HepG2 (cell line): ENCODE data around the gene ZFAND3. TPM values are rescaled to one million over a fixed set of nuclear protein-coding genes. Genes with fewer than 3 reads are reported as not detected.

Experiments
- ATAC-seq: fragments of 200-7000 bp; cut with Tn5 transposase; 3 replicates; pipeline ENCODE4 v1.9.1; 2020; ENCODE audit warnings: mild to moderate bottlenecking, moderate library complexity
- BruUV-seq: library from RNA; stranded (reverse); fragments of 400-500 nt; replicated peaks from 2 replicates; lab custom pipeline; 2021; lab: Mats Ljungman, UMichigan
- CTCF ChIA-PET: fragments of 300-600 bp; formaldehyde crosslinking; extraction: SDS; loops from one replicate; lab custom pipeline; 2021; ENCODE audit warnings: low total read pairs, inconsistent platforms, low intra/inter-chr PET ratio; lab: Yijun Ruan, JAX
- POLR2A ChIA-PET: fragments of 350-600 bp; sonication (Branson Sonifier 250); formaldehyde crosslinking; loops from one replicate; lab custom pipeline; 2020; ENCODE audit warnings: antibody characterized with exemption, inconsistent platforms; lab: Yijun Ruan, JAX
- DNase-seq: peaks from one replicate; pipeline ENCODE4 v3.0.0-alpha.2; 2015; ENCODE audit warnings: low spot score
- FAIRE-seq: peaks from 3 replicates; lab custom pipeline; 2011; peaks lifted over from hg19 to GRCh38; lab: Jason Lieb, UNC
- H2AFZ ChIP-seq: one replicate; pipeline ENCODE4 v1.6.1; 2011; ENCODE audit warnings: low read length, inconsistent platforms
- H3K27ac ChIP-seq: fragments of 300-600 bp; 3 replicates; pipeline ENCODE4 v1.8.0; 2011; ENCODE audit warnings: mixed run types, mild to moderate bottlenecking, mixed read lengths, low read length, inconsistent platforms; ENCODE audit not compliant: insufficient read depth; ENCODE audit errors: extremely low read length
- H3K27me3 ChIP-seq, 2 experiments: fragments of 200-600 bp in 1 of 2; 2 replicates in 1 of 2; 3 replicates in 1 of 2; pipeline versions ENCODE4 v1.6.0 to v1.8.0; 2011; ENCODE audit warnings: low read length in 2 of 2, mild to moderate bottlenecking in 2 of 2, moderate library complexity in 2 of 2, inconsistent platforms in 1 of 2; ENCODE audit not compliant: insufficient read depth in 2 of 2, control insufficient read depth in 1 of 2
- H3K36me3 ChIP-seq, 2 experiments: fragments of 200-600 bp in 1 of 2; replicated peaks in 1 of 2; 2 replicates in 1 of 2; 3 replicates in 1 of 2; pipeline versions ENCODE4 v1.5.1 to v1.8.0; 2011; ENCODE audit warnings: low read length in 2 of 2, inconsistent platforms in 1 of 2; ENCODE audit not compliant: insufficient read depth in 2 of 2, control insufficient read depth in 1 of 2
- H3K4me1 ChIP-seq: 2 replicates; pipeline ENCODE4 v1.5.1; 2012; ENCODE audit warnings: low read length, inconsistent platforms; ENCODE audit not compliant: insufficient read depth
- H3K4me2 ChIP-seq: 2 replicates; pipeline ENCODE4 v1.6.0; 2011; ENCODE audit warnings: low read depth, low read length, inconsistent platforms
- H3K4me3 ChIP-seq, 3 experiments: fragments of 200-600 bp in 1 of 3; sonication (generic), shearing (Covaris generic) in 1 of 3; replicated peaks in 1 of 3; 2 replicates each; pipeline ENCODE4 v1.5.1; 2011 to 2016; ENCODE audit warnings: low read length in 3 of 3, inconsistent platforms in 2 of 3, low read depth in 2 of 3, mild to moderate bottlenecking in 2 of 3, control low read depth in 1 of 3, mixed read lengths in 1 of 3; ENCODE audit not compliant: insufficient read depth in 1 of 3
- H3K79me2 ChIP-seq: one replicate; pipeline ENCODE4 v1.6.1; 2011; ENCODE audit warnings: low read length, inconsistent platforms; ENCODE audit not compliant: insufficient read depth
- H3K9ac ChIP-seq: 2 replicates; pipeline ENCODE4 v1.6.0; 2011; ENCODE audit warnings: mild to moderate bottlenecking, low read depth, low read length, inconsistent platforms; ENCODE audit not compliant: insufficient read depth
- H3K9me3 ChIP-seq: 2 replicates; pipeline ENCODE4 v1.5.1; 2012; ENCODE audit warnings: mild to moderate bottlenecking, low read length
- H4K20me1 ChIP-seq: 2 replicates; pipeline ENCODE4 v1.6.0; 2011; ENCODE audit warnings: inconsistent platforms, mild to moderate bottlenecking, low read length, moderate library complexity; ENCODE audit not compliant: insufficient read depth
- EP300 ChIP-seq, 3 experiments: sonication (generic) in 1 of 3; formaldehyde crosslinking in 1 of 3; IDR thresholded peaks; 2 replicates each; pipeline versions ENCODE4 v1.5.1 to v1.6.1; 2011 to 2020; ENCODE audit warnings: low read depth in 2 of 3, low read length in 2 of 3, borderline replicate concordance in 1 of 3, improper control_type of control experiment in 1 of 3, mild to moderate bottlenecking in 1 of 3, missing genetic modification reagents in 1 of 3, moderate library complexity in 1 of 3
- ETS1 ChIP-seq: sonication (generic); formaldehyde crosslinking; IDR thresholded peaks from 2 replicates; pipeline ENCODE4 v1.4.0; 2020; ENCODE audit warnings: missing genetic modification reagents
- GLI4 ChIP-seq: sonication (generic); formaldehyde crosslinking; IDR thresholded peaks from 2 replicates; pipeline ENCODE4 v1.5.1; 2020; ENCODE audit warnings: missing genetic modification reagents, mild to moderate bottlenecking, moderate library complexity, borderline replicate concordance
- HNRNPL ChIP-seq: fragments of 200-400 bp; formaldehyde crosslinking; IDR thresholded peaks from 2 replicates; pipeline ENCODE4 v1.6.1; 2017; ENCODE audit warnings: mild to moderate bottlenecking, low read depth, low read length
- NFYC ChIP-seq: IDR thresholded peaks from 2 replicates; pipeline ENCODE4 v1.6.1; 2016; ENCODE audit warnings: missing genetic modification reagents, missing compliant biosample characterization
- RBM22 ChIP-seq: fragments of 200-400 bp; formaldehyde crosslinking; optimal IDR thresholded peaks from 2 replicates; pipeline ENCODE3; 2017; ENCODE audit warnings: mild to moderate bottlenecking, low read length, moderate library complexity
- TBL1XR1 ChIP-seq: fragments of 150-350 bp; IDR thresholded peaks from 2 replicates; pipeline ENCODE4 v1.6.1; 2014; ENCODE audit warnings: borderline replicate concordance, low read length; ENCODE audit not compliant: partially characterized antibody
- WGBS: methylation state at CpG from one replicate; pipeline ENCODE4 v1.1.6; 2017; ENCODE audit warnings: low lambda C conversion rate; 5-methylcytosine and 5-hydroxymethylcytosine counted together
- in situ Hi-C: cut with HindIII; loops from 2 replicates; pipeline ENCODE4 v1.10.0; 2017; ENCODE audit warnings: low pct_unique_long_range_greater_than_20kb; ENCODE audit not compliant: extremely low pct_ligation_motif_present
- intact Hi-C: fragments of 100-400 bp; cut with micrococcal nuclease; formaldehyde crosslinking; loops from one replicate; pipeline ENCODE4 v1.10.0; 2022; ENCODE audit not compliant: unreplicated experiment
- polyA plus RNA-seq, 8 experiments: library from polyadenylated mRNA; depleted of rRNA in 3 of 8; stranded (reverse) in 7 of 8; unstranded in 1 of 8; fragments of >200 nt; fragmentation: Illumina TruSeq in 4 of 8; extraction: Trizol in 4 of 8; gene quantifications; 2 replicates each; pipeline versions ENCODE4 v1.2.1 to v1.2.3, GENCODE V29; 2011 to 2016; ENCODE audit warnings: low read depth in 4 of 8, missing spikeins in 1 of 8, mixed read lengths in 1 of 8; ENCODE audit not compliant: insufficient read depth in 1 of 8
- total RNA-seq, 5 experiments: library from RNA; depleted of rRNA; stranded (reverse); fragments of >200 nt; fragmentation: Illumina TruSeq; extraction: Trizol; gene quantifications; 2 replicates each; pipeline ENCODE4 v1.2.3, GENCODE V29; 2016; ENCODE audit warnings: low read depth in 1 of 5

The ZFAND3 gene
- total and polyA plus RNA-seq, 2 of the 13 experiments (the other 11 are each of a cell fraction or from before 2014, with no cell fraction given), result 16.4 to 17.1 TPM

- ATAC-seq (no peak), DNase-seq (no peak), FAIRE-seq (no peak)
- Histone ChIP-seq H3K4me1 (peaks cover 21% of the 10 kb centered on the region), H4K20me1 (peaks cover 3% of the 10 kb centered on the region; the same call in 1 of the 2 replicates), H3K27ac (no peak overlapping the region), H3K79me2 (no peaks in the 10 kb centered on the region), H3K27me3 (no peaks in the 10 kb centered on the region), H3K4me2 (no peak overlapping the region), H2AFZ (no peak overlapping the region), H3K36me3 (peaks cover 7 to 25% of the 10 kb centered on the region in 2 experiments; a peak in 3 of 5 replicates), H3K9ac (no peak overlapping the region), H3K4me3 (no peak overlapping the region), H3K9me3 (no peaks in the 10 kb centered on the region)
- in situ Hi-C loops, result no loop called here
- POLR2A ChIA-PET, result no interaction called here
- no peak for TF ChIP-seq HNRNPL
- TF ChIP-seq ETS1, result no peak
- no peak for TF ChIP-seq EP300 (IDR thresholded peaks at IDR 0.05; ENCODE audit: low read depth in 2 of 2, low read length in 2 of 2)
- no peak for TF ChIP-seq EP300 (CRISPR knock-in tag; IDR thresholded peaks at IDR 0.05; ENCODE audit: borderline replicate concordance)
- peak; percentile 78 for TF ChIP-seq RBM22
- no peak for TF ChIP-seq TBL1XR1
- TF ChIP-seq GLI4, result no peak
- no peak for TF ChIP-seq NFYC (CRISPR knock-in tag)
- CTCF ChIA-PET, result no interaction called here
- intact Hi-C loops, result no loop called here
- BruUV-seq, result no TSS peak
- WGBS, result 91% methylated on average over 7 of the region's 7 CpGs
Measured at GRCh38 chr6:38142178-38142902, 322.8 kb downstream of the ZFAND3 start.
